GM12878 (cell line): Measurements from ENCODE around the gene TRMT1. TPM values are rescaled to one million over a fixed set of nuclear protein-coding genes. Genes with fewer than 3 reads are reported as not detected.

Experiments used
- ATAC-seq: fragments of 200-7000 bp; cut with Tn5 transposase; 3 replicates; pipeline ENCODE4 v1.9.1; 2020; ENCODE audit warnings: mild to moderate bottlenecking, moderate library complexity
- BruUV-seq: library from RNA; stranded (reverse); fragments of 400-500 nt; replicated peaks from 2 replicates; lab custom pipeline; 2021; lab: Mats Ljungman, UMichigan
- CTCF ChIA-PET: fragments of 300-600 bp; sonication (Branson Sonifier 250); formaldehyde crosslinking; extraction: SDS; loops from one replicate; lab custom pipeline; 2021; ENCODE audit warnings: inconsistent platforms; lab: Yijun Ruan, JAX
- POLR2A ChIA-PET: fragments of 350-600 bp; formaldehyde crosslinking; extraction: SDS; loops from one replicate; lab custom pipeline; 2021; ENCODE audit warnings: inconsistent platforms; lab: Charles Lee
- RAD21 ChIA-PET: fragments of 300-600 bp; sonication (Branson Sonifier 250); formaldehyde crosslinking; loops from one replicate; lab custom pipeline; 2023; ENCODE audit warnings: antibody characterized with exemption; ENCODE audit not compliant: unreplicated experiment; lab: Charles Lee
- SMC1A ChIA-PET: fragments of 300-600 bp; sonication (Branson Sonifier 250); formaldehyde crosslinking; loops from one replicate; lab custom pipeline; 2023; ENCODE audit not compliant: unreplicated experiment, uncharacterized antibody; lab: Charles Lee
- DNase-seq: peaks from one replicate; pipeline ENCODE4 v3.0.0-alpha.2; 2011; ENCODE audit warnings: low read depth, low spot score
- FAIRE-seq: peaks from 3 replicates; lab custom pipeline; 2011; peaks lifted over from hg19 to GRCh38; lab: Jason Lieb, UNC
- H2AFZ ChIP-seq: 2 replicates; pipeline ENCODE4 v1.6.0; 2011; ENCODE audit warnings: low read depth, low read length, control low read depth; ENCODE audit not compliant: control insufficient read depth
- H3K27ac ChIP-seq: 2 replicates; pipeline ENCODE4 v1.5.1; 2011; ENCODE audit warnings: control low read depth; ENCODE audit not compliant: control insufficient read depth, insufficient read depth
- H3K27me3 ChIP-seq, 2 experiments: replicated peaks in 1 of 2; 2 replicates each; pipeline versions ENCODE4 v1.6.0 to v1.6.1; 2011; ENCODE audit warnings: low read length in 1 of 2; ENCODE audit not compliant: control insufficient read depth in 2 of 2, insufficient read depth in 2 of 2
- H3K36me3 ChIP-seq, 2 experiments: 2 replicates each; pipeline ENCODE4 v1.5.1; 2011; ENCODE audit warnings: low read length in 1 of 2; ENCODE audit not compliant: control insufficient read depth in 2 of 2, insufficient read depth in 2 of 2
- H3K4me1 ChIP-seq: 2 replicates; pipeline ENCODE4 v1.6.1; 2011; ENCODE audit warnings: mild to moderate bottlenecking, low read length, moderate library complexity, mixed read lengths; ENCODE audit not compliant: control insufficient read depth, insufficient read depth
- H3K4me2 ChIP-seq: 2 replicates; pipeline ENCODE4 v1.6.0; 2011; ENCODE audit warnings: control low read depth; ENCODE audit not compliant: control insufficient read depth, insufficient read depth
- H3K4me3 ChIP-seq: fragments of 200-600 bp; sonication (generic); 2 replicates; pipeline ENCODE4 v1.5.1; 2016
- H3K79me2 ChIP-seq: 2 replicates; pipeline ENCODE4 v1.6.0; 2011; ENCODE audit warnings: low read length; ENCODE audit not compliant: control insufficient read depth, insufficient read depth
- H3K9ac ChIP-seq: 2 replicates; pipeline ENCODE4 v1.8.0; 2011; ENCODE audit warnings: low read length, control low read depth, mixed read lengths; ENCODE audit not compliant: control insufficient read depth, insufficient read depth
- H3K9me3 ChIP-seq: replicated peaks from 3 replicates; pipeline ENCODE4 v1.5.1; 2011; ENCODE audit warnings: mild to moderate bottlenecking, low read length; ENCODE audit not compliant: control insufficient read depth, insufficient read depth
- H4K20me1 ChIP-seq: 2 replicates; pipeline ENCODE4 v1.6.0; 2011; ENCODE audit not compliant: control insufficient read depth, insufficient read depth
- ASH2L ChIP-seq: fragments of 300-600, 200-600 bp; sonication (generic); IDR thresholded peaks from 2 replicates; pipeline ENCODE4 v1.6.1; 2017; ENCODE audit warnings: low read depth, mild to moderate bottlenecking, borderline replicate concordance
- BCLAF1 ChIP-seq: fragments of 450-650 bp; IDR thresholded peaks from 2 replicates; pipeline ENCODE4 v1.6.1; 2017; ENCODE audit warnings: antibody characterized with exemption, mild to moderate bottlenecking, moderate library complexity
- EED ChIP-seq: sonication (generic); IDR thresholded peaks from 2 replicates; pipeline ENCODE4 v1.6.1; 2016; ENCODE audit warnings: antibody characterized with exemption, low read depth
- KDM1A ChIP-seq: fragments of 200-600 bp; sonication (generic); IDR thresholded peaks from 2 replicates; pipeline ENCODE4 v1.6.1; 2016; ENCODE audit warnings: borderline replicate concordance
- RBBP5 ChIP-seq: fragments of 200-600 bp; sonication (generic); conservative IDR thresholded peaks from 2 replicates; pipeline ENCODE4 v1.6.1; 2016
- STAT3 ChIP-seq: IDR thresholded peaks from 2 replicates; pipeline ENCODE4 v1.6.1; 2011; ENCODE audit warnings: low read depth, low read length, improper control_type of control experiment
- SUZ12 ChIP-seq: fragments of 200-600 bp; sonication (generic); IDR thresholded peaks from one replicate; pipeline ENCODE4 v1.6.1; 2018; ENCODE audit warnings: antibody characterized with exemption, mild to moderate bottlenecking; ENCODE audit not compliant: unreplicated experiment
- WGBS: methylation state at CpG from one replicate; pipeline ENCODE4 v1.1.6; 2016; ENCODE audit warnings: low lambda C conversion rate; ENCODE audit not compliant: insufficient replicate concordance, insufficient coverage; ENCODE audit errors: missing lambda C conversion rate; 5-methylcytosine and 5-hydroxymethylcytosine counted together
- in situ Hi-C: fragments of 300-500 bp; cut with MboI; formaldehyde crosslinking; loops from 9 replicates; pipeline ENCODE4 v1.14.3; 2018; ENCODE audit warnings: mixed read lengths
- intact Hi-C: fragments of 100-400 bp; cut with micrococcal nuclease; formaldehyde crosslinking; loops from one replicate; pipeline ENCODE4 v1.14.2; 2022; ENCODE audit not compliant: unreplicated experiment
- polyA plus RNA-seq, 11 experiments: library from polyadenylated mRNA; depleted of rRNA in 4 of 11; unstranded in 6 of 11; stranded (reverse) in 5 of 11; fragments of >200 nt; fragmentation: Nextera tagmentation in 4 of 11; fragmentation: Illumina TruSeq in 1 of 11; extraction: Ambion mirVana in 4 of 11; extraction: Trizol in 1 of 11; gene quantifications; 1 replicate in 1 of 11; 2 replicates in 10 of 11; pipeline versions ENCODE4 v1.2.1 to v1.2.3, GENCODE V29; 2011 to 2016; ENCODE audit warnings: inconsistent platforms in 2 of 11, missing spikeins in 2 of 11, low read depth in 1 of 11
- total RNA-seq, 4 experiments: library from RNA; depleted of rRNA in 3 of 4; stranded (reverse); fragments of >200 nt in 3 of 4; fragmentation: Illumina TruSeq in 1 of 4; extraction: Trizol in 1 of 4; gene quantifications; 2 replicates each; pipeline versions ENCODE4 v1.2.1 to v1.2.3, GENCODE V29; 2013 to 2021

TRMT1 gene
- total and polyA plus RNA-seq, 10 of the 15 experiments (the other 5 are each of a cell fraction or from before 2014, with no cell fraction given) = 3.4 to 68.8 (median 34.8) TPM

- DNase-seq (no peak), ATAC-seq (no peak; the same call in 2 of the 3 replicates), FAIRE-seq (no peak)
- CTCF ChIA-PET = interaction anchor here (0.6 to 2.2 kb wide), 6 partner anchors 8 to 174 kb away, joined by 3 to 14 read pairs (median 4); no protein-coding TSS in a partner anchor
- Histone ChIP-seq H2AFZ (no peak overlapping the region), H3K4me3 (no peak overlapping the region), H3K9ac (no peak overlapping the region), H3K36me3 (no peaks in the 10 kb centered on the region), H3K27me3 (no peaks in the 10 kb centered on the region; a peak in 3 of 4 replicates), H3K4me1 (no peaks in the 10 kb centered on the region), H3K9me3 (no peaks in the 10 kb centered on the region), H4K20me1 (no peaks in the 10 kb centered on the region), H3K79me2 (no peaks in the 10 kb centered on the region), H3K4me2 (no peak overlapping the region), H3K27ac (no peak overlapping the region)
- TF ChIP-seq EED (no peak), ASH2L (no peak), RBBP5 (no peak), KDM1A (no peak), SUZ12 (no peak), STAT3 (no peak), BCLAF1 (no peak)
- RAD21 ChIA-PET = interaction anchor here (0.8 to 1.4 kb wide), 2 partner anchors 8 to 92 kb away, joined by 3 to 4 read pairs; no protein-coding TSS in a partner anchor
- SMC1A ChIA-PET = no interaction called here
- in situ Hi-C loops (no loop called here), intact Hi-C loops (no loop called here)
- no TSS peak for BruUV-seq
- 26% methylated on average over 20 of the region's 20 CpGs for WGBS
- POLR2A ChIA-PET = no interaction called here
These were observed 46.9 kb downstream of the TRMT1 start for GRCh38 chr19:13069415-13070359.
